Left ventricle myocardium inferior (tissue), 1 donor: ENCODE measurements around the gene ECHDC3. TPM values are rescaled to one million over a fixed set of nuclear protein-coding genes. Genes with fewer than 3 reads are reported as not detected.

Source experiments
- DNase-seq: peaks from one replicate; pipeline ENCODE4 v3.0.0-alpha.2; 2020
- H3K27ac ChIP-seq: fragments of 200-600 bp; replicated peaks from 2 replicates; pipeline ENCODE4 v1.8.0; 2021
- H3K27me3 ChIP-seq: fragments of 200-600 bp; 2 replicates; pipeline ENCODE4 v1.8.0; 2021; ENCODE audit warnings: low read depth
- H3K36me3 ChIP-seq: fragments of 200-600 bp; 2 replicates; pipeline ENCODE4 v1.8.0; 2021
- H3K4me1 ChIP-seq: fragments of 200-600 bp; 2 replicates; pipeline ENCODE4 v1.8.0; 2021
- H3K4me3 ChIP-seq: fragments of 200-600 bp; 2 replicates; pipeline ENCODE4 v1.8.0; 2021; ENCODE audit warnings: mild to moderate bottlenecking, moderate library complexity
- H3K9me3 ChIP-seq: fragments of 200-600 bp; replicated peaks from 2 replicates; pipeline ENCODE4 v1.8.0; 2021
- intact Hi-C: fragments of 100-400 bp; cut with micrococcal nuclease; formaldehyde crosslinking; loops from one replicate; pipeline ENCODE4 v1.11.0; 2022
- total RNA-seq: library from RNA; stranded (reverse); fragmentation: NEBNext Ultra II Directional; extraction: Animal tissue kit (Norgen Biotek cat#: 25700); gene quantifications from one replicate; pipeline ENCODE4 v1.2.1, GENCODE V29; 2021
- TF ChIP-seq, protein P1 (sequence below): fragments of 200-600 bp; IDR thresholded peaks from 2 replicates; pipeline ENCODE4 v1.8.0; 2021; ENCODE audit warnings: antibody characterized with exemption, mild to moderate bottlenecking, borderline replicate concordance
- donor health status: DM: no; HTN: yes; CAD: no; lungs with severe emphysema.

Gene ECHDC3
- total RNA-seq, 1 donor from 2014 or later: 88.5 TPM

DNA sequence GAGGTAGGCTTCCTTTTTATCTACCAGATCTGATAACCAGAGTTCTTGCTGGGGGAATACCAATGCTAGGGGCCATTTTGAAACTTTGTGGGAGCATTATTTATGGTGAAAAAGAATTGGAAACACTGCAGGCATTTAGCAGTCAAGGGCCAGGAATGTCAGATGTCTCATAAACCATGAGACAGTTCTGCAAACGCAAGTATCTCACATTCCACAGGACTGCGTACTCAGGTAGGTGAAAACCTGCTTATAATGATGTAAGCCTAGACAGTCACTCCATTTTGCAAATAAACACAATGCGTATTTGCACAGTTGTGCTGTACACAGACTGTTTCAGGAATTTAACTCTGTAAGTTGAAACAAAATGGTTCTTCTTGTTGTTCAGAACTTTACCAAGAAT lies 33.9 kb downstream of the ECHDC3 start:
- no peak overlapping the region for H3K27ac ChIP-seq
- intact Hi-C loops: no loop called here
- no peak for DNase-seq
- H3K4me3 ChIP-seq: no peak overlapping the region
- no peaks in the 10 kb centered on the region for H3K36me3 ChIP-seq
- H3K4me1 ChIP-seq: no peaks in the 10 kb centered on the region
- TF ChIP-seq, protein P1, sequence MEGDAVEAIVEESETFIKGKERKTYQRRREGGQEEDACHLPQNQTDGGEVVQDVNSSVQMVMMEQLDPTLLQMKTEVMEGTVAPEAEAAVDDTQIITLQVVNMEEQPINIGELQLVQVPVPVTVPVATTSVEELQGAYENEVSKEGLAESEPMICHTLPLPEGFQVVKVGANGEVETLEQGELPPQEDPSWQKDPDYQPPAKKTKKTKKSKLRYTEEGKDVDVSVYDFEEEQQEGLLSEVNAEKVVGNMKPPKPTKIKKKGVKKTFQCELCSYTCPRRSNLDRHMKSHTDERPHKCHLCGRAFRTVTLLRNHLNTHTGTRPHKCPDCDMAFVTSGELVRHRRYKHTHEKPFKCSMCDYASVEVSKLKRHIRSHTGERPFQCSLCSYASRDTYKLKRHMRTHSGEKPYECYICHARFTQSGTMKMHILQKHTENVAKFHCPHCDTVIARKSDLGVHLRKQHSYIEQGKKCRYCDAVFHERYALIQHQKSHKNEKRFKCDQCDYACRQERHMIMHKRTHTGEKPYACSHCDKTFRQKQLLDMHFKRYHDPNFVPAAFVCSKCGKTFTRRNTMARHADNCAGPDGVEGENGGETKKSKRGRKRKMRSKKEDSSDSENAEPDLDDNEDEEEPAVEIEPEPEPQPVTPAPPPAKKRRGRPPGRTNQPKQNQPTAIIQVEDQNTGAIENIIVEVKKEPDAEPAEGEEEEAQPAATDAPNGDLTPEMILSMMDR: no peak
- H3K27me3 ChIP-seq: peaks cover 10% of the 10 kb centered on the region
- H3K9me3 ChIP-seq: no peaks in the 10 kb centered on the region

DNA sequence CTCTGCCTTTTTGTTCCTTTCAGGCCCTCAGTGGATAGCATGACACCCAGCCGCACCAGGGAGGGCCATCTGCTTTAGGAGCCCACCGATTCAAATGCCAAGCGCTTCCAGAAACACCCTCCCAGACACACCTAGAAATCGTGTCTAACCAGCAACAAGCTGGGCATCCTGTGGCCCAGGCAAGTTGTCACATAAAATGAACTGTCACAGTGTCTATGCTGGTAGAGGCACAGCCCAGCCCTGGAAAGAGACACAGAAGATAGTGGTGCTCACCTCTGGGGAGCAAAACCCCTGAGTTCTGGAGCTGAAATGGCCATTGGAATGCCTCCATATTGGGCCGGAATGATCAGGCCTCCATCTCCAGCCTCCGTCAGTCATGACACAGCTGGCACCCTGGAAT lies 38.9 kb downstream of the ECHDC3 start:
- DNase-seq: no peak
- no peak overlapping the region for H3K27ac ChIP-seq
- intact Hi-C loops: no loop called here
- no peak overlapping the region for H3K4me3 ChIP-seq
- TF ChIP-seq, protein P1: no peak
- no peaks in the 10 kb centered on the region for H3K4me1 ChIP-seq
- H3K9me3 ChIP-seq: no peaks in the 10 kb centered on the region
- H3K36me3 ChIP-seq: no peaks in the 10 kb centered on the region
- peaks cover 7% of the 10 kb centered on the region for H3K27me3 ChIP-seq

DNA sequence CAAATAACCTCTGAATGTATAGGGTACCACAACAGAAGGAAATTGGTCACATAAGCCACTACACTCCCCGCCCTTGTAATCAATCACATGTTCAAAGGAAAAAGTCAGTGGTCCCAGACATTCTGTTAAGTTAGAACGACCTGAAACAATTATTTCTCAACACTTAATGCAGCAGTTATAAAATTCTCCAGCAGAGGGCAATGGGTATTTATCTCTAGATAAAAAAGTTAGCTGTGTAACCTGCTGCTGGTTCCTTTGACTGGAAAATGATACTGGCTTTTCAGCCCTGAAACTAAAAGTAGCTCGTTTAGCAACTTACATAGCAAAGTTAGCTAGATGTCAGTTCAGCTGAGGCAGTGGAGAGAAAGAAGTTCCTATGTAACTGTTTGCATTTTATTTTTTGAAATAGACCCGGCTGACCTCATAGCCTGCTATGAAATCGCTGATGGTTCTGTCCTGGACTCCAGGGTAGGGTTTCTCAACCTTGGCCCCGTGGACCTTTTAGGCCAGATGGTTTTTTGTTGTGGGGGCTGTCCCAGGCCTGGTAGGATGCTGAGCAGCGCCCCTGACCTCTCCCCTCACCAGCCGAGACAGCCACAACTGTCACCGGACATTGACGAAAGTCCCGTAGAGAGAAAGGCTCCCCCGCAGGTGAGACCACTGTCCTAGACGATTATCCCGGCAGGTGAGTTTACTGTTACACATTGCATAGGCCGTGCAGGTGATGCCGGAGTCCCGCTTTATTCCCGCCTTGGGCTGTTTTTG lies 40.8 kb downstream of the ECHDC3 start:
- Histone ChIP-seq H3K27me3 (peaks cover 24% of the 10 kb centered on the region), H3K4me3 (no peak overlapping the region), H3K9me3 (no peaks in the 10 kb centered on the region), H3K4me1 (no peaks in the 10 kb centered on the region), H3K36me3 (no peaks in the 10 kb centered on the region), H3K27ac (no peak overlapping the region)
- no peak for DNase-seq
- TF ChIP-seq, protein P1: peak; percentile 75
- intact Hi-C loops: no loop called here

DNA sequence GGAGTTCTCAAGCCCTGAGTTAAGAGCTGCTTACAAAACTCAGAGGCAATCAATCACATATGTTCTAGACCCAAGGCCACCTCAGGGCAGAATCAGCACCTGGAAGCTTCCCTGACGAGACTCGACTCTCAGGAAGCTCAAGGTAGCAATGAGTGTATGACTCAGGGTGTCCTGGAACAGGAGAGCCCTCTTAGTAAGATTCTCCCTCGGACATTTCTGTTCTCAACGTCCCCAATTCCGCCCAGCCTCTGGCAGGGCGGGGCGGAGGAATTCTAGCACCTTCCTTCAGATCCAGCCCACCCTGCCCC lies 41.3 kb downstream of the ECHDC3 start:
- H3K4me1 ChIP-seq: no peaks in the 10 kb centered on the region
- no peak for DNase-seq
- H3K27ac ChIP-seq: no peak overlapping the region
- intact Hi-C loops: no loop called here
- H3K4me3 ChIP-seq: no peak overlapping the region
- H3K9me3 ChIP-seq: no peaks in the 10 kb centered on the region
- H3K36me3 ChIP-seq: no peaks in the 10 kb centered on the region
- TF ChIP-seq, protein P1: no peak
- H3K27me3 ChIP-seq: peaks cover 27% of the 10 kb centered on the region

DNA sequence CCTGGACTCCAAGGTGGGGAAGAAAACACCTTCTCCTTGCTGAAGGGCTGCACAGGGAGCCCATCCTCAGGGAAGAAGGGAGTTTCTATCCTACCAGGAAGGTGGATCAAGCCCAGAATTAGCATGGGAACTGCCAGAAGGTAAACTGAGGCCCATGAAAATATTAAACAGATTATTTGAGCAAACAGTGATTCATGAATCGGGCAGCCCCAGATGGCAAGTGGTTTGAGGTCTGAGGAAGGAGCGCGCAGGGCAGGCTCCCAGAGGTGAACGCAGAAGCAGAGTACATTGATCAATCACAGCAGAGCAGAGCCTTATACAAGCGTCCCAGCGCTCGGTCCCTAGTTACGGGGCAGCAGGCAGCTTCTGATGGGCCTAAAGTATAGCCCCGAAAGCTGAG lies 45.2 kb downstream of the ECHDC3 start:
- H3K9me3 ChIP-seq: no peaks in the 10 kb centered on the region
- TF ChIP-seq, protein P1: no peak
- H3K4me3 ChIP-seq: no peak overlapping the region
- DNase-seq: no peak
- H3K4me1 ChIP-seq: no peaks in the 10 kb centered on the region
- H3K27ac ChIP-seq: no peak overlapping the region
- H3K27me3 ChIP-seq: peaks cover 47% of the 10 kb centered on the region
- no peaks in the 10 kb centered on the region for H3K36me3 ChIP-seq
- intact Hi-C loops: no loop called here
